Panc1 (cell line): ENCODE results near the gene HIGD1C. TPM values are rescaled to one million over a fixed set of nuclear protein-coding genes. Genes with fewer than 3 reads are reported as not detected.

Experiments used
- ATAC-seq: fragments of 200-7000 bp; cut with Tn5 transposase; 2 replicates; pipeline ENCODE4 v1.9.1; 2020; ENCODE audit warnings: mild to moderate bottlenecking, moderate library complexity
- BruUV-seq: library from RNA; stranded (reverse); fragments of 400-500 nt; replicated peaks from 2 replicates; lab custom pipeline; 2021; lab: Mats Ljungman, UMichigan
- CTCF ChIA-PET: fragments of 300-600 bp; sonication (Branson Sonifier 250); formaldehyde crosslinking; loops from one replicate; lab custom pipeline; 2022; ENCODE audit warnings: antibody characterized with exemption; lab: Charles Lee
- POLR2A ChIA-PET: fragments of 300-600 bp; sonication (Branson Sonifier 250); formaldehyde crosslinking; loops from one replicate; lab custom pipeline; 2022; ENCODE audit warnings: antibody characterized with exemption; lab: Charles Lee
- DNase-seq: peaks from one replicate; pipeline ENCODE4 v3.0.0-alpha.2; 2010; ENCODE audit warnings: low read depth, low spot score
- H3K27ac ChIP-seq: 2 replicates; pipeline ENCODE4 v1.5.1; 2011; ENCODE audit warnings: mild to moderate bottlenecking, low read length, inconsistent platforms
- H3K27me3 ChIP-seq: fragments of 200-500 bp; sonication (Bioruptor generic); 2 replicates; pipeline ENCODE4 v1.6.0; 2014; ENCODE audit warnings: low read length, inconsistent platforms; ENCODE audit not compliant: control insufficient read depth, insufficient read depth
- H3K36me3 ChIP-seq: fragments of 200-500 bp; sonication (Bioruptor generic); 2 replicates; pipeline ENCODE4 v1.5.1; 2014; ENCODE audit warnings: inconsistent platforms, mild to moderate bottlenecking, low read length, moderate library complexity; ENCODE audit not compliant: control insufficient read depth, insufficient read depth
- H3K4me1 ChIP-seq: 2 replicates; pipeline ENCODE4 v1.5.1; 2011; ENCODE audit warnings: inconsistent platforms, mild to moderate bottlenecking, low read length, moderate library complexity; ENCODE audit not compliant: control insufficient read depth, insufficient read depth
- H3K4me3 ChIP-seq, 2 experiments: 2 replicates each; pipeline ENCODE4 v1.5.1; 2011 to 2012; ENCODE audit warnings: low read depth in 2 of 2, low read length in 2 of 2, mild to moderate bottlenecking in 2 of 2, inconsistent platforms in 1 of 2, moderate library complexity in 1 of 2
- H3K9me3 ChIP-seq: fragments of 200-500 bp; sonication (Bioruptor generic); 2 replicates; pipeline ENCODE4 v1.5.1; 2014; ENCODE audit warnings: low read depth, mild to moderate bottlenecking, inconsistent platforms, low read length, moderate library complexity; ENCODE audit not compliant: control insufficient read depth, insufficient read depth
- CTCF ChIP-seq: fragments of 450-650 bp; IDR thresholded peaks from 2 replicates; pipeline ENCODE4 v1.5.1; 2017; ENCODE audit warnings: mild to moderate bottlenecking
- POLR2AphosphoS5 ChIP-seq: IDR thresholded peaks from 2 replicates; pipeline ENCODE4 v1.6.1; 2012; ENCODE audit warnings: mild to moderate bottlenecking, low read depth, low read length, moderate library complexity
- REST ChIP-seq, 2 experiments: IDR thresholded peaks; 2 replicates each; pipeline ENCODE4 v1.6.1; 2011 to 2012; ENCODE audit warnings: low read depth in 2 of 2, control low read depth in 1 of 2, low read length in 1 of 2, mild to moderate bottlenecking in 1 of 2, moderate library complexity in 1 of 2; ENCODE audit not compliant: insufficient read depth in 1 of 2
- SIN3A ChIP-seq: IDR thresholded peaks from 2 replicates; pipeline ENCODE4 v1.6.1; 2012; ENCODE audit warnings: low read depth, mild to moderate bottlenecking, low read length, moderate library complexity, borderline replicate concordance; ENCODE audit not compliant: insufficient read depth
- TCF7L2 ChIP-seq: IDR thresholded peaks from 2 replicates; pipeline ENCODE4 v1.6.1; 2011; ENCODE audit warnings: mild to moderate bottlenecking, low read depth, low read length, inconsistent platforms
- in situ Hi-C: cut with HindIII; loops from 2 replicates; pipeline ENCODE4 v1.10.0; 2016; ENCODE audit warnings: low sequenced_read_pairs, low pct_unique_long_range_greater_than_20kb
- intact Hi-C: fragments of 100-400 bp; cut with micrococcal nuclease; formaldehyde crosslinking; loops from one replicate; pipeline ENCODE4 v1.10.0; 2022; ENCODE audit not compliant: unreplicated experiment
- total RNA-seq: library from RNA; stranded (reverse); gene quantifications from one replicate; pipeline ENCODE4 v1.2.1, GENCODE V29; 2021; ENCODE audit not compliant: unreplicated experiment

The HIGD1C gene
- total RNA-seq, 1 experiment from 2014 or later: not detected

GRCh38 chr12:50922820-50923219 lies 29.5 kb upstream of the HIGD1C start:
- no peak for TF ChIP-seq TCF7L2
- no peak for TF ChIP-seq REST (IDR thresholded peaks at IDR 0.05; ENCODE audit: insufficient read depth in 1 of 2, low read depth in 2 of 2, low read length in 1 of 2)
- TF ChIP-seq SIN3A: no peak
- no peak for TF ChIP-seq CTCF
- no peak for TF ChIP-seq POLR2AphosphoS5
- DNase-seq (no peak), ATAC-seq (no peak)
- in situ Hi-C loops (no loop called here), intact Hi-C loops (no loop called here)
- no peak overlapping the region for H3K27ac ChIP-seq
- CTCF ChIA-PET: no interaction called here
- POLR2A ChIA-PET: no interaction called here
- no peaks in the 10 kb centered on the region for H3K36me3 ChIP-seq
- H3K4me3 ChIP-seq: no peak overlapping the region
- no peaks in the 10 kb centered on the region for H3K9me3 ChIP-seq
- H3K4me1 ChIP-seq: no peaks in the 10 kb centered on the region
- no TSS peak for BruUV-seq
- no peaks in the 10 kb centered on the region for H3K27me3 ChIP-seq

DNA sequence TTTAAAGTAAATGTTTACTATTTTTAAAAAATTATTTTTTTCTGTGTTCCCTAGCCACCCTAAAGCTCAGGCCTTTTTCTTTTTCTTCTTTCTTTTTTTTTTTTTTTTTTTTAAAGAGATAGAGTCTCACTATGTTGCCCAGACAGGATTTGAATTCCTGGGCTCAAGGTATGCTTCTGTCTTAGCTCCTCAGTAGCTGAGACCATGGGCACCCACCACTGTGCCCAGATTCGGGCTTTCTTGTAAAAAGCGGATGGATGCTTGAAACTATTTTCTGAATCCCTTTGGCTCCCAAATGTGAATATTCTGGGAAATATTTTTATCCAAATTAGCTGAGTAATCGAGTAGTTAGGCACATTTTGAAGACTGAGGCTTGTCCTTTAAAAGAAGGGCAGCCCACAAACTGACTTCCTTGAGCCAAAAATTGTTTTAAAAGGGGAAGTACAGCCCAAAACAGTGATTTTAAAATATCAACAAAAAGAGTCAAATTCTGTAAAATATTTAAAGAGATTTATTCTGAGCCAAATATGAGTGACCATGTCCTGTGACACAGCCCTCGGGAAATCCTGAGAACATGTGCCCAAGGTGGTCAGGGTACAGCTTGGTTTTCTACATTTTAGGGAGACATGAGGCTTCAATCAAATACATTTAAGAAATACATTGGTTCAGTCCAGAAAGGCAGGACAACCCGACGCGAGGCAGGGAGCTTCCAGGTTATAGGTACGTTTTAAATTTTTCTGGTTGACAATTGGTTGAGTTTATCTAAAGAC lies 28.8 kb upstream of the HIGD1C start:
- ATAC-seq: no peak
- H3K36me3 ChIP-seq: no peaks in the 10 kb centered on the region
- CTCF ChIA-PET: no interaction called here
- no peaks in the 10 kb centered on the region for H3K27me3 ChIP-seq
- H3K9me3 ChIP-seq: no peaks in the 10 kb centered on the region
- in situ Hi-C loops (no loop called here), intact Hi-C loops (no loop called here)
- H3K4me1 ChIP-seq: no peaks in the 10 kb centered on the region
- POLR2A ChIA-PET: no interaction called here
- no TSS peak for BruUV-seq
- no peak overlapping the region for H3K4me3 ChIP-seq
- no peak overlapping the region for H3K27ac ChIP-seq
- TF ChIP-seq CTCF (no peak), REST (IDR thresholded peaks at IDR 0.05; ENCODE audit: insufficient read depth in 1 of 2, low read depth in 2 of 2, low read length in 1 of 2) (no peak), TCF7L2 (no peak), POLR2AphosphoS5 (no peak), SIN3A (no peak)
- DNase-seq: no peak
